HCT116 (cell line): ENCODE data around the gene C1orf50. TPM values are rescaled to one million over a fixed set of nuclear protein-coding genes. Genes with fewer than 3 reads are reported as not detected.

Source experiments
- ATAC-seq: fragments of 200-7000 bp; cut with Tn5 transposase; 2 replicates; pipeline ENCODE4 v1.9.1; 2020; ENCODE audit warnings: mild to moderate bottlenecking, moderate library complexity
- BruUV-seq: library from RNA; stranded (reverse); fragments of 400-500 nt; replicated peaks from 2 replicates; lab custom pipeline; 2021; lab: Mats Ljungman, UMichigan
- CTCF ChIA-PET: fragments of 300-600 bp; sonication (Branson Sonifier 250); formaldehyde crosslinking; loops from one replicate; lab custom pipeline; 2021; ENCODE audit warnings: antibody characterized with exemption; lab: Charles Lee
- POLR2A ChIA-PET: fragments of 300-600, 350-600 bp; sonication (Branson Sonifier 250); formaldehyde crosslinking; loops from one replicate; lab custom pipeline; 2021; ENCODE audit warnings: antibody characterized with exemption; lab: Charles Lee
- RAD21 ChIA-PET, 2 experiments: fragments of 300-600 bp; sonication (Branson Sonifier 250); formaldehyde crosslinking; loops; one replicate each; lab custom pipeline; 2023; ENCODE audit warnings: low total read pairs in 2 of 2; ENCODE audit not compliant: uncharacterized antibody in 2 of 2, unreplicated experiment in 2 of 2, low non-redundant PET in 1 of 2; lab: Charles Lee
- DNase-seq: peaks from one replicate; pipeline ENCODE4 v3.0.0-alpha.2; 2010; ENCODE audit warnings: low read depth, low spot score
- H2AFZ ChIP-seq: fragments of 200-600 bp; shearing (Covaris generic), sonication (generic); 2 replicates; pipeline ENCODE4 v1.6.1; 2017; ENCODE audit warnings: low read depth, mixed run types, mixed read lengths, antibody characterized with exemption, low read length; ENCODE audit not compliant: poor library complexity, severe bottlenecking
- H3K27ac ChIP-seq: 2 replicates; pipeline ENCODE4 v1.5.1; 2012; ENCODE audit warnings: low read depth, low read length
- H3K27me3 ChIP-seq: fragments of 200-600 bp; sonication (generic); 2 replicates; pipeline ENCODE4 v1.6.1; 2016; ENCODE audit warnings: mixed run types, low read length, mixed read lengths; ENCODE audit not compliant: insufficient read depth
- H3K36me3 ChIP-seq, 2 experiments: fragments of 200-500 bp in 1 of 2; fragments of 200-600 bp in 1 of 2; sonication (Bioruptor generic) in 1 of 2; sonication (generic) in 1 of 2; 2 replicates each; pipeline versions ENCODE4 v1.5.1 to v1.6.1; 2014 to 2016; ENCODE audit warnings: low read length in 2 of 2, inconsistent platforms in 1 of 2, mixed read lengths in 1 of 2, mixed run types in 1 of 2; ENCODE audit not compliant: insufficient read depth in 2 of 2, control insufficient read depth in 1 of 2
- H3K4me1 ChIP-seq, 2 experiments: fragments of 200-600 bp in 1 of 2; sonication (generic) in 1 of 2; 2 replicates each; pipeline versions ENCODE4 v1.5.1 to v1.6.1; 2012 to 2017; ENCODE audit warnings: low read length in 2 of 2, inconsistent platforms in 1 of 2, mild to moderate bottlenecking in 1 of 2, mixed read lengths in 1 of 2, mixed run types in 1 of 2, moderate library complexity in 1 of 2; ENCODE audit not compliant: insufficient read depth in 2 of 2, control insufficient read depth in 1 of 2
- H3K4me2 ChIP-seq: fragments of 200-600 bp; sonication (generic); 2 replicates; pipeline ENCODE4 v1.6.1; 2017; ENCODE audit warnings: mixed run types, low read length, mixed read lengths
- H3K4me3 ChIP-seq, 2 experiments: fragments of 200-600 bp in 1 of 2; sonication (generic) in 1 of 2; replicated peaks in 1 of 2; 2 replicates each; pipeline ENCODE4 v1.5.1; 2011 to 2016; ENCODE audit warnings: low read length in 2 of 2, control low read depth in 1 of 2, low read depth in 1 of 2, mild to moderate bottlenecking in 1 of 2, mixed read lengths in 1 of 2, mixed run types in 1 of 2
- H3K79me2 ChIP-seq: fragments of 200-600 bp; sonication (generic); 2 replicates; pipeline ENCODE4 v1.6.1; 2017; ENCODE audit warnings: mild to moderate bottlenecking, mixed run types, low read length, moderate library complexity, mixed read lengths; ENCODE audit not compliant: insufficient read depth
- H3K9ac ChIP-seq: fragments of 200-600 bp; sonication (generic); 2 replicates; pipeline ENCODE4 v1.6.1; 2016; ENCODE audit warnings: low read length, mixed read lengths
- H3K9me2 ChIP-seq: fragments of 200-600 bp; sonication (generic), shearing (Covaris generic); 2 replicates; pipeline ENCODE4 v1.6.1; 2017; ENCODE audit warnings: mixed run types, mild to moderate bottlenecking, moderate library complexity; ENCODE audit not compliant: insufficient read depth
- H3K9me3 ChIP-seq, 2 experiments: fragments of 200-500 bp in 1 of 2; fragments of 200-600 bp in 1 of 2; sonication (Bioruptor generic) in 1 of 2; sonication (generic) in 1 of 2; 2 replicates each; pipeline ENCODE4 v1.6.1; 2014 to 2017; ENCODE audit warnings: low read length in 2 of 2, mixed read lengths in 2 of 2, inconsistent platforms in 1 of 2, low read depth in 1 of 2, mild to moderate bottlenecking in 1 of 2, mixed run types in 1 of 2, moderate library complexity in 1 of 2; ENCODE audit not compliant: control insufficient read depth in 1 of 2, insufficient read depth in 1 of 2
- H4K20me1 ChIP-seq: fragments of 200-600 bp; sonication (generic), shearing (Covaris generic); 2 replicates; pipeline ENCODE4 v1.6.1; 2017; ENCODE audit warnings: mixed run types, mild to moderate bottlenecking, moderate library complexity; ENCODE audit not compliant: insufficient read depth
- ATF3 ChIP-seq: IDR thresholded peaks from 2 replicates; pipeline ENCODE4 v1.6.1; 2012
- CEBPB ChIP-seq: IDR thresholded peaks from 2 replicates; pipeline ENCODE4 v1.6.1; 2012; ENCODE audit warnings: low read depth
- EZH2 ChIP-seq: fragments of 200-600 bp; sonication (generic); IDR thresholded peaks from 2 replicates; pipeline ENCODE4 v1.6.1; 2017; ENCODE audit warnings: antibody characterized with exemption, mixed run types
- MAX ChIP-seq: IDR thresholded peaks from 2 replicates; pipeline ENCODE4 v1.6.1; 2012
- POLR2A ChIP-seq: IDR thresholded peaks from 2 replicates; pipeline ENCODE4 v1.7.0; 2011; ENCODE audit warnings: borderline replicate concordance; ENCODE audit not compliant: insufficient read depth, insufficient read length; ENCODE audit errors: extremely low read depth
- RAD21 ChIP-seq: IDR thresholded peaks from 2 replicates; pipeline ENCODE4 v1.6.1; 2012; ENCODE audit warnings: low read depth, mild to moderate bottlenecking
- SIN3A ChIP-seq: IDR thresholded peaks from 2 replicates; pipeline ENCODE4 v1.6.1; 2012; ENCODE audit warnings: low read depth
- TCF7L2 ChIP-seq: IDR thresholded peaks from 2 replicates; pipeline ENCODE4 v1.7.0; 2011; ENCODE audit warnings: borderline replicate concordance, inconsistent platforms; ENCODE audit not compliant: insufficient read depth, insufficient read length; ENCODE audit errors: extremely low read depth
- YY1 ChIP-seq: IDR thresholded peaks from 2 replicates; pipeline ENCODE4 v1.6.1; 2011; ENCODE audit warnings: low read length, low read depth, moderate library complexity, mild to moderate bottlenecking; ENCODE audit not compliant: insufficient replicate concordance; ENCODE audit errors: extremely low read depth
- ZBTB33 ChIP-seq: IDR thresholded peaks from 2 replicates; pipeline ENCODE4 v1.6.1; 2011; ENCODE audit warnings: mild to moderate bottlenecking, low read length, moderate library complexity; ENCODE audit not compliant: insufficient replicate concordance; ENCODE audit errors: extremely low read depth
- intact Hi-C: fragments of 100-400 bp; cut with micrococcal nuclease; formaldehyde crosslinking; loops from 2 replicates; pipeline ENCODE4 v1.10.0; 2022
- total RNA-seq: library from RNA; stranded (reverse); gene quantifications from one replicate; pipeline ENCODE4 v1.2.1, GENCODE V29; 2021; ENCODE audit not compliant: unreplicated experiment

The C1orf50 gene
- total RNA-seq, 1 experiment from 2014 or later: 5.8 TPM

GRCh38 chr1:42774928-42775526, 8.0 kb downstream of the C1orf50 start:
- Histone ChIP-seq H3K9me3 (no peaks in the 10 kb centered on the region), H3K9me2 (no peaks in the 10 kb centered on the region), H3K4me3 (no peak overlapping the region), H3K4me1 (no peaks in the 10 kb centered on the region), H3K4me2 (no peak overlapping the region), H2AFZ (no peak overlapping the region), H3K27me3 (no peaks in the 10 kb centered on the region), H3K79me2 (no peaks in the 10 kb centered on the region), H4K20me1 (no peaks in the 10 kb centered on the region), H3K9ac (no peak overlapping the region), H3K27ac (no peak overlapping the region), H3K36me3 (peaks cover 13 to 19% of the 10 kb centered on the region in 2 experiments; a peak in 3 of 4 replicates)
- TF ChIP-seq POLR2A: no peak
- TF ChIP-seq YY1: no peak
- no peak for TF ChIP-seq MAX
- TF ChIP-seq RAD21: no peak
- no peak for TF ChIP-seq ZBTB33
- ATAC-seq (no peak), DNase-seq (no peak)
- RAD21 ChIA-PET: no interaction called here
- intact Hi-C loops: no loop called here
- POLR2A ChIA-PET: no interaction called here
- CTCF ChIA-PET: interaction anchor here (7.1 kb wide), 1 partner anchor 298 kb away, joined by 96 read pairs; no protein-coding TSS in a partner anchor
- BruUV-seq: no TSS peak

GRCh38 chr1:42776502-42776901, 9.5 kb downstream of the C1orf50 start:
- Histone ChIP-seq H3K4me3 (no peak overlapping the region), H4K20me1 (no peaks in the 10 kb centered on the region), H3K4me1 (no peaks in the 10 kb centered on the region), H2AFZ (no peak overlapping the region), H3K9me3 (no peaks in the 10 kb centered on the region), H3K27ac (no peak overlapping the region), H3K27me3 (no peaks in the 10 kb centered on the region), H3K9me2 (no peaks in the 10 kb centered on the region), H3K4me2 (no peak overlapping the region), H3K9ac (no peak overlapping the region), H3K36me3 (peaks cover 13 to 19% of the 10 kb centered on the region in 2 experiments; a peak in 3 of 4 replicates), H3K79me2 (no peaks in the 10 kb centered on the region)
- ATAC-seq: no peak
- ChIA-PET POLR2A (no interaction called here), CTCF (interaction anchor here (1.0 to 7.1 kb wide), 2 partner anchors 137 to 297 kb away, joined by 3 to 96 read pairs; no protein-coding TSS in a partner anchor), RAD21 (interaction anchor here in 1 of 2 experiments (3.1 kb wide), 1 partner anchor 297 kb away, joined by 14 read pairs; no protein-coding TSS in a partner anchor)
- no peak for DNase-seq
- TF ChIP-seq ATF3: no peak
- no peak for TF ChIP-seq SIN3A
- no peak for TF ChIP-seq RAD21
- TF ChIP-seq EZH2: no peak
- no peak for TF ChIP-seq CEBPB
- TF ChIP-seq TCF7L2: no peak
- intact Hi-C loops: no loop called here
- BruUV-seq: no TSS peak
